GM19351 (cell line): ENCODE measurements around the gene SGMS2.
A peak's percentile ranks its signal among the peaks of the same experiment; 100 is the strongest.
"Not testable (repeated sequence)": the region's sequence is repeated elsewhere in the genome, so short reads cannot be mapped to it uniquely, and the experiment has no call there.

Source experiments
- ATAC-seq: cut with Tn5 transposase; IDR thresholded peaks from one replicate; pipeline ENCODE4 v1.9.1; 2021; ENCODE audit warnings: mild to moderate bottlenecking, moderate library complexity; ENCODE audit not compliant: unreplicated experiment

Gene SGMS2

GRCh38 chr4:107905082-107905481 lies 80.3 kb downstream of the SGMS2 start:
- ATAC-seq = not testable (repeated sequence)

- no peak for ATAC-seq
These were observed 81.8 kb downstream of the SGMS2 start for GRCh38 chr4:107906458-107907100.

- no peak for ATAC-seq
These were observed 83.6 kb downstream of the SGMS2 start for GRCh38 chr4:107908377-107908776.

GRCh38 chr4:107913283-107913899 lies 88.7 kb downstream of the SGMS2 start:
- ATAC-seq = peak; percentile 88

GRCh38 chr4:107915220-107915619 lies 90.5 kb downstream of the SGMS2 start:
- no peak for ATAC-seq

GRCh38 chr4:107916623-107917022 lies 91.9 kb downstream of the SGMS2 start:
- no peak for ATAC-seq

GRCh38 chr4:107917500-107917899 lies 92.8 kb downstream of the SGMS2 start:
- ATAC-seq = no peak

GRCh38 chr4:107922486-107923473 lies 98.0 kb downstream of the SGMS2 start:
- ATAC-seq = no peak

GRCh38 chr4:107925713-107926112 lies 101.0 kb downstream of the SGMS2 start:
- ATAC-seq = not testable (repeated sequence)

- not testable (repeated sequence) for ATAC-seq
These were observed 102.1 kb downstream of the SGMS2 start for GRCh38 chr4:107926875-107927274.

GRCh38 chr4:107930821-107931774 lies 106.4 kb downstream of the SGMS2 start, which contains the start of gene CYP2U1:
TSS of gene CYP2U1 (plus strand) at chr4:107931549. CDS start at chr4:107931644, 95 bp downstream.
- peak; percentile 89 for ATAC-seq

- ATAC-seq = peak; percentile 21
These were observed 107.1 kb downstream of the SGMS2 start for GRCh38 chr4:107931775-107932321.

GRCh38 chr4:107935246-107935645 lies 110.5 kb downstream of the SGMS2 start:
- no peak for ATAC-seq

GRCh38 chr4:107937040-107937439 lies 112.3 kb downstream of the SGMS2 start:
- ATAC-seq = peak; percentile 60

- ATAC-seq = no peak
These were observed 114.6 kb downstream of the SGMS2 start for GRCh38 chr4:107939307-107939706.

- ATAC-seq = no peak
These were observed 121.1 kb downstream of the SGMS2 start for GRCh38 chr4:107945809-107946208.

GRCh38 chr4:107950746-107951540 lies 126.2 kb downstream of the SGMS2 start:
- no peak for ATAC-seq

- no peak for ATAC-seq
These were observed 126.8 kb downstream of the SGMS2 start for GRCh38 chr4:107951551-107951950.

GRCh38 chr4:107956011-107956410 lies 131.3 kb downstream of the SGMS2 start:
- no peak for ATAC-seq
